GM19035 (cell line): ENCODE measurements around the gene AMY2A.
"Not testable (repeated sequence)": the region's sequence is repeated elsewhere in the genome, so short reads cannot be mapped to it uniquely, and the experiment has no call there.

Experiments
- ATAC-seq: cut with Tn5 transposase; IDR thresholded peaks from one replicate; pipeline ENCODE4 v1.9.1; 2021; ENCODE audit not compliant: unreplicated experiment

AMY2A gene

GRCh38 chr1:103616994-103617477, at the start of gene AMY2A:
TSS of gene AMY2A (plus strand) at chr1:103617427. CDS start at chr1:103617441, 14 bp downstream.
- not testable (repeated sequence) for ATAC-seq

- no peak for ATAC-seq
These were observed 47.7 kb upstream of the AMY2A start for GRCh38 chr1:103569493-103569892.

GRCh38 chr1:103571289-103571688, 45.9 kb upstream of the AMY2A start, which contains the start of gene AMY2B:
TSS of gene AMY2B (plus strand) at chr1:103571589. CDS start at chr1:103571603, 14 bp downstream.
- not testable (repeated sequence) for ATAC-seq

- ATAC-seq = no peak
These were observed 41.2 kb upstream of the AMY2A start for GRCh38 chr1:103576065-103576464.

DNA sequence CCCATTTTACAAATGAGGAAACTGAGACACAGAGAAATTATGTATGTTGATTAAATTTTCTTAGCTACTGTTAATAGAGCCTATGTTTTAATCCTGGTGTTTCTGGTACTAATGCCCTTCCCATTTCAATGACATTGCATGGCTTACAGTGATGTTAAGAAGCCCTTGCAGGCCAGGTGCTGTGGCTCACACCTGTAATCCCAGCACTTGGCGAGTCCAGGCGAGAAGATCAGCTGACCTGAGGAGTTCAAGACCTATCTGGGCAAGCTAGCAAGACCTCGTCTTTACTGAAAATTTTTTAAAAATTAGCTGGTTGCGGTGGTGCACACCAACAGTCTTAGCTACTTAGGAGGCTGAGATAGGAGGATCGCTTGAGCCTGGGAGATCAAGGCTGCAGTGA, 40.4 kb upstream of the AMY2A start:
- not testable (repeated sequence) for ATAC-seq

- no peak for ATAC-seq
These were observed 34.8 kb upstream of the AMY2A start for GRCh38 chr1:103582464-103582863.

- no peak for ATAC-seq
These were observed 33.3 kb upstream of the AMY2A start for GRCh38 chr1:103583887-103584286.

DNA sequence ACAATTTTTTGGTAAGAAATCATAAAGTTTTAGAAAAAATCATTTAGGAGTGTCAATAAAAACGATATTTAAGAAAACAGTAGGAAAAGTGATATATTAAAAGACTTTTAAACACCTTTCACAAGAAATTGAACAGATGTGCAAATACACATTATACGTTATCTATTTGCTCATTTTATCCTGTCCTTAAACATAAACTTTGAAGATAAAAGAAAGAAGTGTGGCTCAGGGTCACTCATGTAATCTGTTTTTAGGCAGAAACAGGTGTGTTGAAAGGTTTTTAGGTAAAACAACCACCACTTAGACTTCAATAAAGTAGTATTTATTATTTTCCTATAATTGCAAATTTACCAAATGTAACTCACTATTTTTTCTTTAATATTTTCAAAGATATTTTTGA, 32.7 kb upstream of the AMY2A start:
- no peak for ATAC-seq

- not testable (repeated sequence) for ATAC-seq
These were observed 14.5 kb upstream of the AMY2A start for GRCh38 chr1:103602740-103603139.

GRCh38 chr1:103616362-103616761, 865 bp upstream of the AMY2A start:
- no peak for ATAC-seq

DNA sequence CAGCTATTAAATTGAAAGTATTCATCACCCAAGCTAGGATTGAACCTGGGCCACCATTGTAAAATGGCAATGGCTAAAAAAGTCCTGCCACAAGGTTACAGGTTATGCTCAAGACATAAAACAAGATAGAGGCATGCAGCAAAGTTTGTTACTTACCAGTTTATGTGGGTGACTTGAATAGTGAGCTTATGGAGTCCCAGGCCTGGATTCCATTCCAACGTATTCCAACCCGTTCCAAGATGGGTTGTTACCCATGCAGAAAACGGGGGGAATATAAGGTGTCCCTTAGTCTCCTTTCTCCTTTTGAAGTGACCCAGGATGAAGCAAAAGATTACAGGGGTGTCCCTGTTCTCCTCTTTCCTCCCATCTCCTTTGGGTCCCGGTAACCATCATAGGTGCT, 10.2 kb downstream of the AMY2A start:
- not testable (repeated sequence) for ATAC-seq

DNA sequence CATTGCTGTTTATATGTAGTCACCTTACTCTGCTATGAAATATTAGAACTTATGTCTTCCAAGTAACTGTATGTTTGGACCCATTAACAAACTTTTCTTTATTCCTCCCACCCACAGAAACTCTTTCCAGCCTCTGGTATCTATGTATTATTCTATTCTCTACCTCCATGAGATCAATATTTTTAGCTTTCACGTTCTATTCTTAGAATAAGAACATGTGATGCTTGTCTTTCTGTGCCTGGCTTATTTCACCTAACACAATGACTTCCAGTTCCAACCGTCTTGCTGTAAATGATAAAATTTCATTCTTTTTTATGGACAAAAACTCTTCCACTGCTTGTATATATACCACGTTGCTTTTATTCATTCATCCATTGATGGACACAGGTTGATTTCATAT, 24.0 kb downstream of the AMY2A start:
- not testable (repeated sequence) for ATAC-seq

GRCh38 chr1:103643908-103644307, 26.7 kb downstream of the AMY2A start:
- not testable (repeated sequence) for ATAC-seq

DNA sequence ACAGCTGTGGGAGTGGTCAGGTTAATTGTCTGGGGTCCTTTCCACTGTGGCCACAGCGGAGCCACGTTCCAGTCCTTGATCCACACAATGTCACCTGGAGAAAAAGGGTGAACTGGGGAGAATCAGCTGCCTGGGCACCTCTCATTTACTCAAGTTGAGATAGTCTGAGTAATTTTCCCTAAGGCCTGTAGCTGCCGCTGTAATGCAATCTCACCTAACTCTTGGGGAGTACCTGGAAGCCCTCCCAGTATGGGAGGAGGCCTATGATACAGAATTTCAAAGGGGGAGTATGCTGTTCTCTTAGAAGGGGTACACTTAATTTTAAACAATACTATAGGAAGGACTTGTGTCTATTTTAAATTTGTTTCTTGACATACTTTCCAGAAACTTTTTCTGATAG, 33.1 kb downstream of the AMY2A start:
- not testable (repeated sequence) for ATAC-seq

DNA sequence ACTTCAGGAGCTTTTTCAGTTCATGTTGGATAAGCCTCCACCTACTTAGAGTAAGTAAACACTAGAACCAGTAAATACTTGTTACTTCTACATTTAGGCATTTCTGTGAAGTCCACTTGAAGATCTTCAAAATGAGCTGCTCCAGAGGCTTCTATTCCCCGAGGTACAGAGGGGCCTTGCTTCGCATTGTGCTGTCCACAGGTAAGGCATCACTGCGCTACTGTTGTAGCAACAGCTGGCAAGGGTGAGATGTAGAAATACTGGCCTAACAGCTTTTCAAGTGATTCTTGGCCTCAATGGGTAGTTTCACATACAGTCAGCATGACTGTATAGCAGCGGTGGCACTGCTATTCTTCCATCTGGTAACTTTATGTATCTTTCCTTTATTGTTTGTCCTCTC, 33.7 kb downstream of the AMY2A start:
- ATAC-seq = not testable (repeated sequence)

DNA sequence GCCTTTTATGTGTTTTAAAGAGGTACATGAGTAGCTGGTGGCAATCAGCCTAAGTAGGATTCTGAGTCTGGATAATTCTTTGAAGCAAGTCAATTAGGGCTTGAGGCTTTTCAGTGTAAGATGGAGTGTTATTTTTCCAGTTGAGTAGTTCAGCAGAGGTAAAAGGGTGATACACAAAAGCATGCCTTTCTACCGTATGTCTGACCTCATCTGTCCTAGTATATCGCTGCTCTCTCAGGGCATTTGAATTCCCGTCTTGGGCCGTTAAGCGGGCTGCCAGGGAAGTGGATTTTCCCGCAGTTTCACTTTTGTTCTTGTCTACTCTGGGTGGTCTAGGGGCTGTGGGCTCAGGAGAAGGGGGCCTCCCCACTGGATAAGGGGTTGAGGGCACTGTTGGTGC, 36.9 kb downstream of the AMY2A start:
- ATAC-seq = not testable (repeated sequence)

- ATAC-seq = not testable (repeated sequence)
These were observed 38.2 kb downstream of the AMY2A start, which contains the start of gene AMY1A for GRCh38 chr1:103655460-103655859. TSS of gene AMY1A (plus strand) at chr1:103655760. CDS start at chr1:103656331, 571 bp downstream.
